MM.1S (cell line): ENCODE measurements around the gene EPB41L2.

Experiments
- CTCF ChIP-seq: fragments of 300-600 bp; sonication (generic); IDR thresholded peaks from 2 replicates; pipeline ENCODE4 v1.5.1; 2016; ENCODE audit warnings: antibody characterized with exemption, low read length, mixed read lengths
- EZH2phosphoT487 ChIP-seq: fragments of 300-600 bp; sonication (generic); IDR thresholded peaks from 2 replicates; pipeline ENCODE4 v1.6.1; 2018; ENCODE audit warnings: antibody characterized with exemption, low read length

GRCh38 chr6:131060311-131060710 lies 2.7 kb downstream of the EPB41L2 start:
- TF ChIP-seq CTCF = no peak
- no peak for TF ChIP-seq EZH2phosphoT487
